ENCODE measurements around the gene MAP3K9.

MAP3K9 gene

GRCh38 chr14:70816525-70816924, 7.2 kb upstream of the MAP3K9 start:
- DNase-seq, result no peak

DNA sequence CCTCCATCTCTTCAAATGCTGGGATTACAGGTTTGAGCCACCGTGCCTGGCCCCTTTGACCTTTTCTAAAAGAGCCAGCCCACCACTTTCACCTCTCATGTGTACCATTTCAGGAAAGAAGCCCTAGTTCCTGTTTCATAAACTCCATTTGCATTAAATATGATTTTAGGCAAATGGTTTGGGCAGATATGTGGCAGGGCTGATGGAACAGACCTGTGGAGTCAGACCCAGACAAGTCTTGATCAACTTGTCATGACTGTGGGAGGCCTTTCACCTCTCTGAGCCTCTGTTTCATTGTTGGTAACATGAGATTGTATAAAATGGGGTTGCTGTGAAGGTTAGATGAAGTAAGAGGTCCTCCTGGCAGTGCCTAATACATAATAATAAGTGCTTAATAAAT, 5.2 kb upstream of the MAP3K9 start:
- DNase-seq, result no peak

DNA sequence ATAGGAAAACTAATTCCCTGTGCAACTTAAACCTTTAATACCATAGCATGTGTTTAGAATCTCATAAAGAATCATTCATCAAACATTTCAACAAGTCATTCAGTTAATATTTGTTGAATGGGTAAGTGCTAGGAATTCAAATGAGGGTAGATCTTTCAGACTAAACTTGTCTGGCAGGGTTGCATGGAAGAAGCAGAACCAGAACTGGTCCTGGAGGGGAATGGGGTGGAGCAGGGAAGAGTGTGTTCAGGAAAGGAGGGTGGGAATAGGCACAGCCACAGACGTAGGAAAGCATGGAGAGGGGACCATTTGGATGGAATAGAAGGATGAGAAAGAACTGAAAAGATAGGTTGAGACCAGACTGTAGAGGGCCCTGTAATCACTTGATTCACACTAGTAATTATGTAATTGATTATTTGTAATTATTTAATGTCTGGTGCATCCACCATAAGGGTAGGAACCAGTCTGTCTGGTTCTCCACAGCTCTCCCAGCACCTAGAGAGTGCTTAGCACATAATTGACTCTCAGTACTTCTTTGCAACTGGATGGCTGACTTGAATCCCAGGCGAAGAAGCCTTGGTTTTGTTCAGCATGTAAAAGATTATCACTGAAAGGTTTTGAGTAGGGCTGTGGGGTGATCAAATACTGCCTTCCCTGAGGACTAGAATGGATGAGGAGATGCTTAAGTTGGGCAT, 3.0 kb upstream of the MAP3K9 start:
- no peak for DNase-seq

- no peak for DNase-seq
Observed at GRCh38 chr14:70811578-70811977, 2.3 kb upstream of the MAP3K9 start.

- no peak for DNase-seq
Observed at GRCh38 chr14:70811050-70811449, 1.7 kb upstream of the MAP3K9 start.

DNA sequence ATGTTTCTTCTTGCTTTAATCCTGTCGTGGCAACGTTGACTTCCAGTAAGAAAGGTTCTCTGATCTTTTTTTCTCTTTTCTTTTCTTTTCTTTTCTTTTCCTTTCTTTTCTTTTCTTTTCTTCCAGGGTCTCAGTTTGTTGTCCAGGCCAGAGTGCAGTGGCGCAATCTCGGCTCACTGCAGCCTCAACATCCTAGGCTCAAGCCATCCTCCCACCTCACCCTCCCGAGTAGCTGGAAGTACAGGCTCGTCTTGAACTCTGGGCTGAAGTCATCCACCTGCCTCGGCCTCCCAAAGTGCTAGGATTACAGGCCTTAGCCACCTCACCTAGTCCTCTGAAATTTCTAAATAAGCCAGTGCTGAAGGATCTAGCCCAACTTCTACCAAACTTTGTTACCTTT, 1.3 kb upstream of the MAP3K9 start:
- DNase-seq, result no peak

DNA sequence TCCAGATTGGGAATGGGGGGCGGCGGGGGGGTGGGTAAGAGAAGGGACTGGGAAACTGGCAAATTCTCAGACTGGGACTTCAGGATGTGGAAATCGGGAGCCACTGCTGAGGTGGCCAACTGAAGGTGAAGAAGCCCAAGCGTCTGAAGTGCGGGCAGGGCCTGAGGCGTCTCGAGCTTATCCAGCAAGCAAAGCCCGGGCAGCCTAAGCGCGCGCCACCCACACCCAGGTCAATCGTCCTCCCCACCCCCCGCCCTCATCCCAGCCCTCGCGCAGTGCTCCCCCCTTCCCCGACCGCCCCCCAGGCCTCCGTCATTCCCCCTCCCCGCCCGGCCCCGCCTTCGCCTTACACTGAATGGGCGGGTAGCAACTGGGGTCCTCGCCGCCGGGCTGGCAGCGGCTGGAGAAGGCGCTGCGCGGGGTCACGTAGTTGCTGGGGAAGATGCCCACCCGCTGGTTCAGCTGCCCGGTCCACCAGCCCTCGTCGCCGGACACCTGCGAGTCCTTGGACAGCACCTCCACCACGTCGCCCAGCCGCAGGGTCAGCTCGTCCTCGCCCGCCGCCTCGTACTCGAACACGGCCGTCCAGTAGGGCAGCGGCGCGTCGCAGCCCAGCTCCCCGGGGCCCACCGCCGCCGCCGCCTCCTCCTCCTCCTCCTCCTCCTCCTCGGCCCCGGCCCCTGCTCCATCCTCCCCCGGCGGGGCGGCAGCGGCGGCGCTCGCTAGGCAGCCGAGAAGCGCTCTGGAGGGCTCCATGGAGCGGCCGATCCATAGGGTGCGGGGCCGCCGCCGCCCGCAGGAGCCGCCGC, 693 bp downstream of the MAP3K9 start:
- DNase-seq, result no peak

- no peak for DNase-seq
Observed at GRCh38 chr14:70807898-70808415, 1.4 kb downstream of the MAP3K9 start.

GRCh38 chr14:70804556-70805162, 4.7 kb downstream of the MAP3K9 start:
- no peak for DNase-seq

DNA sequence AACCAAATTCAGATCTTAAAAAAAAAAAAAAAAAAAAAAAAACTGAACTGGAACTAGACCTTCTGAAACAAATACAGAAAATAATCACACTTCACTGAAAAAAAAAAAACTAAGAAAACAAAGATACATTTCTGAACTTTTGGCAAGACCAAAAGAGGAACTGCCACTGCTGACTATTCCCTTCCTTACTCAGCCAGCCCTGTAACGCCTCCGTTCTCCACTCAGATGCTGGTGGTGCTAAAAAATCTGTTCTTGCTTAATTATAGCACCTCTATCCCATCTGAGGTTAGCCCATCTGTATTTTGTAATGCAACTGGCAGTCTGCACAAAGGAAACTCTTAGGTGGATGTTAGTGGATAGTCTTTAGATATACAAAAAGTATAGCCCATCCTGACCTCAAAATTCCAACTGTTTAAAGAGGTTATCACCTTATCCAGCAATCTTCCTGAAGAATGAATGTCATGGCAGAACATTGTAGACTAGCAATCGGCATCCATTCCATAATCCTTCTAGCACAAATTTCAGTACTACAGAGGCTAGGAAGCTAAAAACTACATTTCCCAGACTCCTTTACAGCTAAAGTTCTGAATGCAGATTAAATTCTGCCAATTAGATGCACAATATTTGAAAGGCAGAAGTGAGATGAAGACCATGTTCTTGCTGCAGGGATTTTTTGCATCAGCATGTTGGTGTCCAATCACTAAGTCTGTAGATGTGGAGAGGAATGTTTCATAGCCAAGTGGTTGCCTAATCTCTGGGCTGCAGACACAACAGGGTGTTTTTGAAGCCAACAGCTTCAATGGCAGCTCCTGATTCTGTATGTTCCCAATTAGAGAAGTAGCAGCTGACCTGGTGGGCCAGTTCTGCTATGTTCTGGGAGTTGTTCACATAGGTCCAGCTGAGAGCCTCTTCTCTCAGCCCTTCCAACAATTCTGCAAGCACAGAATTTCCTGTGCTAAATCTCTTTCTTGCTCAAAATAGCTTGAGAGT, 5.7 kb downstream of the MAP3K9 start:
- DNase-seq, result no peak

GRCh38 chr14:70802379-70802778, 6.9 kb downstream of the MAP3K9 start:
- no peak for DNase-seq

DNA sequence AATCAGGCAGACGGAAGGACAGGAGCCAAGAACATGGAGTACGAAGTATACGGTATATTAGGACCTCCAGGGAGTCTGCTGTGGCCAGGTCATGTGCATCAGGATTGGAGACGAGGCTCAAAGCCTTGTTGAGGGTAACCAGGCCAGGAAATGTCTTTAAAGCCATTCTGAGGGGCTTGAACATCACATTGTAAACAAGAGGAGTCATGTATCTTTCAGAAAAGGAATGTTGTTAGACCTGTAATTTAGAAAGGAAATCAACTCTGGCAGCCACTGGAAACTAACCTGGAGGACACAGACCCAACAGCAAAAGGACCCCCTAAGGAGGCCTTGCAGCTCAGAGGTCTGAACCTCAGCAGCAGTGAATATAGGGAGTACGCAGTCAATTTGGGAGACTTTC, 7.5 kb downstream of the MAP3K9 start:
- no peak for DNase-seq

DNA sequence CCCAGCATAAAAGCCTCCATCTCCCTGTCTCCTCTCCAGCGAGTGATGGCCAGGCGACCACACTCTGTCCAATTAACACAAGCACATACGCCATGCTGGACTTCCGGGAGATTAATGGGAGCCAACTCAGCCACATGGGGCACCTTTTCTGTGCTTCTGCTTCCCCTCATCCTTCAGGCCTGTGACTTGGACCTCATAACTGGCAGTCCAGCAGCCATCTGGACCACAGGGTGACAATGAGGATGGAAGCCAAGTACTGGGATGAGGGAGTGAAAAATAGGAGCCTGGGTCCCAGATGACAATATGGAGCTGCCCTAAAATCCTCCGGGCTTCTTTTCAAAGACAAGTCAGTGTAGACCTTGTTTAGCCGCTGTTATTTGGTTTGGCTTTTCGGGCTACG, 12.8 kb downstream of the MAP3K9 start:
- DNase-seq, result no peak

- no peak for DNase-seq
Observed at GRCh38 chr14:70794294-70794693, 15.0 kb downstream of the MAP3K9 start.

DNA sequence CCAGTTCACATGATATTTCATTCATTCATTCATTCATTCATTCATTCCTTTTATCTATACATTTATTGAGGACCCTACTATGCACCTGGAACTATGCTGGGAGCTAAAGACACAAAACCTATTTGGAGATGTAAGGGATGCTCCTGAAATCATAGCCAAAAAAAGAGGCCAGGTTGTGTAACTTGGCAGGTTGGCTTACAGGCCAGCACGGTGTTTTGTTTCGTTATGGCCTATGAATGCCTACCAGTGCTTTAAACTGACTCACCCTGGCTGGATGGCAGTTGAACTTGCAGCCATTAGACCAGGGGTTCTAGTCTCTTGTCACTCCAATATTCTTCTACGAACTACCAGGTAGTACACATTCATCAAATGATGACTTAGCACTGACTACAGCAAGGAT, 15.7 kb downstream of the MAP3K9 start:
- no peak for DNase-seq

- DNase-seq, result no peak
Observed at GRCh38 chr14:70792939-70793338, 16.4 kb downstream of the MAP3K9 start.

- DNase-seq, result no peak
Observed at GRCh38 chr14:70791971-70792370, 17.3 kb downstream of the MAP3K9 start.

DNA sequence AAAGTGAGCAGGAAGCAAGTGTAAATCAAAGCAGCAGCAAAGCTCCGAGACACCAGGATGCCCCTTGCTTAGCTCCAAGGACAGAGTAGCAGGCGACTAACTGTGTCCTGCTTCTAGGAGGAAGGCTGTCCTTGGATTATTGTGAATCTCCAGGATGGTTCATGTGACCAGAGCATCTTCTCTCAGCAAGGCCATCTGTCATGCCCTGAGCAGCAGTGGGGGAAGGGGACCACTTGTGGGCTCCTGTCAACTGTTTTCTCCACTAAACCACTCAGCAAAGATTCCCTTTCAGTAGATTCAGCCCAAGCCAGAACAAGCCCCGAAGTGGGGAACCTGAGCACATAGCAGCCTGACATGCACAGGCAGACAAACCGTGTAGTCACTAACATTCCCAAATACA, 19.4 kb downstream of the MAP3K9 start:
- DNase-seq, result no peak

GRCh38 chr14:70789361-70789760, 20.0 kb downstream of the MAP3K9 start:
- no peak for DNase-seq

DNA sequence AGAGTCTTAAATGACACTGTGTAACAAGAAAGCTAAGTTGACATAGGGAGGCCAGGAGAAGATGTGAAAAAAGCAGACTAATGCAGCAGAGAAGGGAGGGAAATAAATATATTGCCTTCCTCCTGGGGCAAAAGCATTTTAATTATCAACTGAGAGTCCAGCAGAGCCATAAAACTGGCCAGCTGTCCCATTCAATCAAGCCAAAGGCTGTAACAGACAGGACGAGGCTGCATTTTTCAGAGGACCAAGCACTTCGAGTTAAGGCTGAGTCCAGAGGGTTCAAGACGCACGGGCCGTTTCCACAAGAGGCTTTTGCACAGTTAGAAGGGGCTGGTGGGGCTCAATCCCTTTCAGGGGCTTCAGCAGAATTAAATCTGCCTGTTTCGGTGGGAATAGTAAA, 20.4 kb downstream of the MAP3K9 start:
- no peak for DNase-seq

DNA sequence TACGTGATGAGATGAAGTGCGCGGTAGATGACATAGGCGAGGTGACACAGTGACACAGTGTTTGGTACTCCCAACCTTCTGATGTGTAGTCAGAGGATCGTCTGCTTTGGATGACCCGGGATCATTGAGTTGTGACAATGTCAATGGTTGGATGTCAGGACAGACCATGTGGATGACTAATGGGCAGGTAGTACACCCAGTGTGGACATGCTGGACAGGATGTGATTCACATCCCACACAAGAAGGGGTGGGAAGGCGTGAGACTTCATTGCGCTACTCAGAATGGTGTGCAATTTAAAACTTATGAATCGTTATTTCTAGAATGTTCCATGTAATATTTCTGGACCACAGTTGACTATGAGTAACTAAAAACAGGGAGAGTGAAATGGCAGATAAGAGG, 23.8 kb downstream of the MAP3K9 start:
- no peak for DNase-seq

GRCh38 chr14:70784886-70785285, 24.4 kb downstream of the MAP3K9 start:
- DNase-seq, result no peak

GRCh38 chr14:70782361-70782760, 27.0 kb downstream of the MAP3K9 start:
- DNase-seq, result no peak
